ENCODE measurements around the gene RPTOR.
"Not testable (repeated sequence)": the region's sequence is repeated elsewhere in the genome, so short reads cannot be mapped to it uniquely, and the experiment has no call there.

The RPTOR gene

GRCh38 chr17:80751070-80751945, 206.7 kb downstream of the RPTOR start:
- peak; percentile 41 to 71 for DNase-seq

- DNase-seq, result peak in 1 of 2 donors; percentile 33
Measured at GRCh38 chr17:80751946-80752581, 207.4 kb downstream of the RPTOR start.

DNA sequence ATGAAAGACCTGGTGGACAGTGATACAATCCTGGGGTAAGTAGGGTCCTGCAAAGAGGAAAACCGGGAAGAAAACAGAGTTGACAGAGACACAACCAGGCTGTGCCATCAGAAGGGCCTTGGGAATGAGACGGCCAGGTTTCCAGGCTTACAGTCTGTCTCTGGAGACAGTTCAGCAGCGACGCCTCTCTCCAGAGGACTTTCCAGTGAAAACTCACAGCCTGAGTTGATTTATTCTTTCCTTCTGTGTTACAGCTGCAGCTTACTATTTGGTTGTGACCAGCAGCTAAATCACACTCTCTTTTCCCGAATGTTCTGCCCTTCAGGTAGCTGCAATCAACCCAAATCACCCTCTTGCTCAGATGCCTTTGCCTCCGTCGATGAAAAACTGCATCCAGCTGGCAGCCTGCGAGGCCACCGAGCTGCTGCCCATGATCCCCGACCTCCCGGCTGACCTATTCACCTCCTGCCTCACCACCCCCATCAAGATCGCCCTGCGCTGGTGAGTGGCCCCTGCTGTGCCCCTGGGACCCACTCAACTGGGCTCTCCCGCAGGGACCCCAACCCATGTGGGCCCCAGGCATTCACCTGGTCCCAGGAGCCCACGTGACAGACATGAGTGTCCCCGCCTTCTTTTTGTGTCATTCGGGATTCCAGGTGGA, 209.2 kb downstream of the RPTOR start:
- no peak for DNase-seq

GRCh38 chr17:80754846-80755245, 210.2 kb downstream of the RPTOR start:
- DNase-seq, result no peak

DNA sequence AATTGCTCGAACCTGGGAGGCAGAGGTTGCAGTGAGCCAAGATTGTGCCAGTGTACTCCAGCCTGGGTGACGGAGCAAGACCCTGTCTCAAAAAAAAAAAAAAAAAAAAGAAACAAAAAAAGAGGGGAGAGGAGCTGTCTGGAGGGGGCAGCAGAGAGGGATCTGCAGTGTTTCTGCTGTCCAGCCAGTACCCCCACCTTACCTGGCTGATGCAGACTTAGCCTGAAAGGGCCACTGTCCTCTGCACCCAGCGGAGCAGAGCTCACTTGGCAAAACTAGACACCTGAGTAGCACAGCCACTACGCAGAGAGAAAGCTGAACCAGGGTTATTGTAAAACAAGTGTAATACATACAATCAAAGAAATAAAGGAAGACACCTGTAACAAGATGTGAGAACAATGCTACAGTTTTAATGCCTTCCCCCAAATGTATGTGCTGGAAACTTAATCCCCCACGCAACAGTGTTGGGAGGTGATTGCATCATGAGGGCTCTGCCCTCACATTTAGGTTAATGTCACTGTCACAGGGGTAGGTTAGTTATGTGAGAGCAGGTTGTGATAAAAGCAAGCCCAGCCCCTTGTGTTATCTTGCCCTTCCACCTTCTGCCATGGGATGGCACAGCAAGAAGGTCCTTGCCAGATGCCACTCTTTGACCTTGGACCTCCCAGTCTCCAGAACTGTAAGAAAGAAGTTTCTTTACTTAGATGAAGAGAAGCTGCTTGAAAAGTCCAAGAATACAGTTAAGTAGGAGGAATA, 211.2 kb downstream of the RPTOR start:
- no peak for DNase-seq

DNA sequence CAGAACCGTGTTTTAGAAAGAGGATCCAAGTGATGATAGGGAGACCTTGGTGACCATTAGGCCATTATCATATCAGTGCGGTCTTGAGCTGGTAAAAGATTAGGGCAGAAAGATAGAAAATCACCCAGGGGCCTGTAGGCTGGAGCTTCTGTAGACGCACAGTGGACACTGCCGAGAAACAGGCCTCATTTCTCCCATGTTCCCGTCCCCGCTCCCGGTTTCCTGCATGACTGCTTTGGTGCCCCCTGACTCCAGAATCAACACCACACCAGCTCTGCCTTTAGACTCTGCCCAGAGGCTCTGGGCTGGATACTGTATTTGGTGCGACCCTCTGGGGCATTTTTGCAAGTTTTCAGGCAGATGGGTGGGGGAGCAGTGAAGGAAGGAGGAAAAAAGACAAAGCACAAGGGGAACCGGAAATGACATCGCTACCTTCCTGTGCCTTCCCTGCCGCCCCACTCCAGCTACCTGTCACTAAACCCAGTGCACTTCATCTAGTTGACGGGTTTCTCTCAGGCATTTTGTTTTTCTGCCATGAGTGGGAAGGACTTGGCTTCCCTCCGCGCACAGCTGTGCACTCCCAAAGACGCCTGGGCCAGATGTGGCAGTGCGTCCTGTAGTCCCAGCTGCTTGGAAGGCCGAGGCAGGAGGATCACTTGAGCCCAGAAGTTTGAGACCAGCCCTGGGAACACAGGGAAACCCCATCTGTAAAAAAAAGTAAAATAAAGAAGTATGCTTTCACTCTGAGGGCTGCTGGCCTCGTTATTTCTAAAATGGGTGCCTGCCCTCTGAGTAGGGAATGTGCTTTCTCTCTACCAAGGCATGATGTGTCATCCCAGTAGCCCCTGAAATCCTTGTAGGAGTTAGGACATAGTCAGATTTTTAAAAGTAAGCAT, 214.1 kb downstream of the RPTOR start:
- DNase-seq, result no peak

DNA sequence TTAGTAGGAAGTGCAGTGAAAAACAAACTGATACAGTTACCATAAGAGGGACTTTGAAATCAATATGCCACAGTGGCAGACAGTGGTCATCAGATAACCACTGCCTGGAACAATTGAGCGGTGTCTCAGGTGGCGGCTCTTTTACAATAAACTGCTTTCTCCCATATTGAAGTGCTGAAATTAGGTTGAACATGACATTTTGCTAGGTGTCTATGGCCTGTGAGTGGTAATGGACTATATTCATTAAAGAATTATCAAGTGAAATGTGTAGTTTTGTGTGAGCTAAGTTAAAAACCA, 214.7 kb downstream of the RPTOR start:
- DNase-seq, result no peak

GRCh38 chr17:80760511-80760911, 215.9 kb downstream of the RPTOR start:
- DNase-seq, result no peak

DNA sequence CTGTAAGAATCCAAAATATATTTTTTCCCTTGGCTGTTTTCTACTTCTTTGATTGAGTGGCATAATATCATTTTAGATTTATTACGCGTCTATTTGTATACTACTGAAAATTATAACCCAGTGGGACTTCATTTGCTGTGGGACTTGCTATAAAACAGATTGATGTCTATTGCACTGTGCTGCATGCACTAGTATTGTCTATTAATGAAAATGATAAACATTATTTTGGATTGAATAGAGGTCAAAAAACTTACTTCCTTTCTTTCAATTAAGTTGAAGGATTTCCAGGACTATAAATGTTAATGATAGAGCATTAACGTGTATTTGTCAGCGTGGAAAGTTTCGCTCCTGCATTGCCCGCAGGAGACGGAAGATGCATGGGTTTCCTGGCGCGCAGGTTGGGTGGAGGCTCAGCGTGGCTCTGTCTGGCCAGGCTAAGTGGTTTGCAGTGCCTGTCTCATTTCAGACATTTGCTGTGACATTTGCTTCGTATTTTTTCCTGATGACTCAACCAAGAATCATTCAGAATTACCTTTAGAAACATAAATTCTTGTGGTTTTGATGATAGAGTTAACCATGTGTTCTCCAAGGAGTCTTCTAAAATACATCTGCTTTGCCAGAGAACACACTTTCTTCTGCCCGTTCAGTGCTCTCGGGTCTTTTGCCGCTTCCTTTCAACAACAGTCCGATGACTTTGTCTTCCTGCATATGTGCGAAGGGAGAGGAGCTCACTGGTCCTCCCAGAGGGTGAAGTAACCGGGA, 216.7 kb downstream of the RPTOR start:
- DNase-seq, result no peak

GRCh38 chr17:80762076-80762475, 217.4 kb downstream of the RPTOR start:
- DNase-seq, result no peak

DNA sequence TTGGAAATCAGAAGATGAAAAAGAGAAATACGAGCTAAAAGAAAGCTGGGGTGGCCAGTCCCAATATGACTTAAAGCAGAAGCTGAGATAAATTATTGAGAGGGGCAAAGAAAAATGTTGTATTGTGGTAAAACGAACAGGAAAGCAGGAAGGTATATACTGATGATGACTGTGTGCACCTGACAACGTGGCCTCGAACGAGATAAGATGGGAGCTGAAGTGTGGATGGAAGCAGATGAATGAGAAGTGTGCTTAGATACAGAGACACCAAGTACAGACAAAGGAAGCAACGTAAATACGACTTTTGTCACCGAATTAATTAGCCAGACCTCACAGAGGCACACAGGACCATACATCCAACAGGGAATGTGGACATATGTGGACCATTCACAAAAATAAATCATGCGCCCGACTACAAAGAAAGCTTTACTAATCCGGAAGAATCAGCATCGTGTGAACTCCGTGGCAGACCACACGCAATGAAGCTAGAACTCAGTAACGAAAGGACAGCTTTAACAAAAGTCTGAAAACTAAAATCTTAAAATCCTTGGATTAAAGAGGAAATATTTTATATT, 218.7 kb downstream of the RPTOR start:
- DNase-seq, result no peak

- not testable (repeated sequence) for DNase-seq
Measured at GRCh38 chr17:80764627-80765145, 220.0 kb downstream of the RPTOR start.

GRCh38 chr17:80765241-80765961, 220.8 kb downstream of the RPTOR start:
- DNase-seq, result no peak

- DNase-seq, result no peak
Measured at GRCh38 chr17:80766290-80766855, 221.7 kb downstream of the RPTOR start.

- no peak for DNase-seq
Measured at GRCh38 chr17:80768389-80768788, 223.8 kb downstream of the RPTOR start.

GRCh38 chr17:80768936-80769335, 224.3 kb downstream of the RPTOR start:
- no peak for DNase-seq

- no peak for DNase-seq
Measured at GRCh38 chr17:80769516-80769915, 224.9 kb downstream of the RPTOR start.

- no peak for DNase-seq
Measured at GRCh38 chr17:80769936-80770625, 225.4 kb downstream of the RPTOR start.

Data from hippocampal formation (tissue), 2 donors.